Adrenal gland (tissue), 12 donors: ENCODE data around the gene PLAAT5. TPM values are rescaled to one million over a fixed set of nuclear protein-coding genes. Genes with fewer than 3 reads are reported as not detected.

Source experiments
- polyA plus RNA-seq, 3 donors: library from polyadenylated mRNA; stranded (reverse); fragments of 200-250 nt in 2 of 3; fragments of 350-450 nt in 1 of 3; fragmentation: Illumina TruSeq in 1 of 3; extraction: RNeasy Lipid Tissue Mini Kit (QIAGEN cat#74804) in 1 of 3; gene quantifications; one replicate each; pipeline ENCODE4 v1.2.3, GENCODE V29; 2013 to 2014
- total RNA-seq, 9 donors: library from RNA; depleted of rRNA in 4 of 9; stranded (reverse); fragments of >200 nt in 4 of 9; fragments of 120-200 nt in 1 of 9; fragmentation: NEBNext Ultra II Directional in 1 of 9; extraction: Animal tissue kit (Norgen Biotek cat#: 25700) in 1 of 9; gene quantifications; one replicate each; pipeline versions ENCODE4 v1.1.0 to v1.2.4, GENCODE V29; 2013 to 2023
- donor health status: healthy with polysubstance abuse.
- donor health status: Bipolar disorder and iron deficiency.
- donor health status: DM: yes; HTN: yes; CAD: no.
- donor health status: DM: no; HTN: no; CAD: no.
- donor health status: DM: no; HTN: no; CAD: no.
- donor health status: DM: yes; HTN: yes; CAD: no.

The PLAAT5 gene
- total and polyA plus RNA-seq, 12 donors = 0.64 to 8.1 (median 1.3) TPM; not detected in 2

Other genes with a start within 250 kb of the PLAAT5 start
- gene SLC22A25, start 247.6 kb downstream of the PLAAT5 start, total RNA-seq = under 1 TPM in 2 of 9 donors, not detected in 7; 0.06 to 0.08 TPM
- gene SLC22A25, start 247.6 kb downstream of the PLAAT5 start, polyA plus RNA-seq = not detected
- under 1 TPM in 1 of 9 donors, not detected in 8; 0.06 TPM for gene SLC22A9, start 121.4 kb downstream of the PLAAT5 start, total RNA-seq
- gene SLC22A9, start 121.4 kb downstream of the PLAAT5 start, polyA plus RNA-seq = not detected
- 1 to 10 TPM in 3 of 9 donors, under 1 TPM in 5, not detected in 1; 0.11 to 3.0 (median 0.38) TPM for gene LGALS12, start 14.9 kb upstream of the PLAAT5 start, total RNA-seq
- 10 to 100 TPM in 1 of 3 donors, under 1 TPM in 2; 0.11 to 15.5 (median 0.64) TPM for gene LGALS12, start 14.9 kb upstream of the PLAAT5 start, polyA plus RNA-seq
- gene PLAAT4, start 45.6 kb upstream of the PLAAT5 start, total RNA-seq = 10 to 100 TPM in 8 of 9 donors, 1 to 10 TPM in 1; 3.7 to 49.5 (median 25.3) TPM
- gene PLAAT4, start 45.6 kb upstream of the PLAAT5 start, polyA plus RNA-seq = 10 to 100 TPM; 12.4 to 38.0 (median 30.0) TPM
- gene PLAAT2, start 72.2 kb upstream of the PLAAT5 start, total RNA-seq = under 1 TPM in 1 of 9 donors, not detected in 8; 0.17 TPM
- under 1 TPM in 1 of 3 donors, not detected in 2; 0.30 TPM for gene PLAAT2, start 72.2 kb upstream of the PLAAT5 start, polyA plus RNA-seq
- gene PLAAT3, start 123.3 kb upstream of the PLAAT5 start, total RNA-seq = 10 to 100 TPM; 31.8 to 79.7 (median 59.2) TPM
- 100 to 1,000 TPM in 1 of 3 donors, 10 to 100 TPM in 2; 34.8 to 138 (median 41.1) TPM for gene PLAAT3, start 123.3 kb upstream of the PLAAT5 start, polyA plus RNA-seq
- 100 to 1,000 TPM in 1 of 9 donors, 10 to 100 TPM in 8; 27.5 to 110 (median 70.3) TPM for gene ATL3, start 180.2 kb upstream of the PLAAT5 start, total RNA-seq
- 10 to 100 TPM; 12.3 to 33.6 (median 13.3) TPM for gene ATL3, start 180.2 kb upstream of the PLAAT5 start, polyA plus RNA-seq
- gene RTN3, start 190.3 kb upstream of the PLAAT5 start, total RNA-seq = 100 to 1,000 TPM in 4 of 9 donors, 10 to 100 TPM in 5; 44.8 to 174 (median 95.6) TPM
- 100 to 1,000 TPM in 1 of 3 donors, 10 to 100 TPM in 2; 42.5 to 117 (median 83.2) TPM for gene RTN3, start 190.3 kb upstream of the PLAAT5 start, polyA plus RNA-seq